Measurements from ENCODE around the gene ABCB4. TPM values are rescaled to one million over a fixed set of nuclear protein-coding genes. Genes with fewer than 3 reads are reported as not detected.

Gene ABCB4
- total RNA-seq, 1 experiment from 2014 or later, result 0.20 TPM

DNA sequence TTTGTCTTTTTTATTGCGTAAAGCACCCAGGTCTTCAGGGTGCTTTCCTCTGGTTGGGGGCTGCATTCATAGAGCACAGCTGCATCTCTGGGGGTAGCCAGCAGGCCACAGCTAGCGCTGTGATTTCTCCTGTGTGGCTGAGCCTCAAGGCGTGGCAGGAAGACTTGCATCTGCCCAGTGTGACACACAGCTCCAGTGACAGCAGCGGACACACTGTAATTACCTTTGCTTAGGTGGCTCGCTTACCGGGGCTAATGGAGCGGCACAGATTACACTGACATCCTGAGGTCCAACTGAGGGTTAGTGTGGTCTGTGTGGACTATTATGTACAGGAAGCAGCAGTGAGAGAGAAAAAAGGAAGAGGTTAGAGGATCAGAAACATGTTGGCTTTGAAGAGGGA, 27.1 kb downstream of the ABCB4 start:
- peak overlapping the region in 1 of 3 experiments; percentile 22; a peak in 1 of 7 replicates for H3K27ac Mint-ChIP-seq
- no CpG with 5 or more reads among the region's 7 CpGs for WGBS (ENCODE audit: extremely low coverage, insufficient read length, low lambda C conversion rate)
- no peak overlapping the region for H3K9ac ChIP-seq (ENCODE audit: extremely low read depth, insufficient read length, low read length)

More for the DNA sequence above, 27.1 kb downstream of the ABCB4 start:
- Histone ChIP-seq H3K4me2 (ENCODE audit: insufficient read depth, insufficient read length, low read length) (no peak overlapping the region), H3K9me3 (ENCODE audit: control insufficient read depth, low read depth, low read length) (no peaks in the 10 kb centered on the region), H3K56ac (ENCODE audit: insufficient read length, low read depth, low read length) (no peak overlapping the region), H4K91ac (ENCODE audit: insufficient read length, low read depth, low read length) (no peak overlapping the region), H2BK5ac (ENCODE audit: insufficient read length, low read length) (no peak overlapping the region), H3K79me2 (ENCODE audit: insufficient read depth, low read length) (no peaks in the 10 kb centered on the region), H3K27me3 (ENCODE audit: insufficient read depth, low read length) (no peaks in the 10 kb centered on the region), H3T11ph (ENCODE audit: low read length) (no peak overlapping the region), H2BK20ac (ENCODE audit: low read depth, low read length, poor library complexity, severe bottlenecking) (no peak overlapping the region), H3K79me1 (ENCODE audit: insufficient read depth, low read depth, low read length, poor library complexity, severe bottlenecking) (no peaks in the 10 kb centered on the region), H3K27ac (ENCODE audit: insufficient read length, low read depth, low read length) (no peak overlapping the region), H3K23ac (ENCODE audit: insufficient read length, low read depth, low read length) (no peak overlapping the region), H2BK12ac (ENCODE audit: insufficient read length, low read depth, low read length) (no peak overlapping the region), H4K5ac (ENCODE audit: insufficient read length, low read depth, low read length) (no peak overlapping the region), H3K14ac (ENCODE audit: insufficient read depth, low read length) (no peak overlapping the region), H2AFZ (ENCODE audit: low read length) (no peak overlapping the region), H2AK5ac (ENCODE audit: insufficient read length, low read length) (no peak overlapping the region), H2BK15ac (ENCODE audit: low read depth, low read length) (no peak overlapping the region), H3K4ac (ENCODE audit: low read depth, low read length) (no peak overlapping the region), H2BK120ac (ENCODE audit: low read depth, low read length, poor library complexity, severe bottlenecking) (no peak overlapping the region), H3K23me2 (ENCODE audit: insufficient read length, low read depth, low read length, poor library complexity, severe bottlenecking) (no peaks in the 10 kb centered on the region), H4K8ac (replicated peaks; ENCODE audit: insufficient read length, low read depth, low read length) (no peak overlapping the region), H3K18ac (ENCODE audit: insufficient read length, low read depth, low read length) (no peak overlapping the region), H4K20me1 (ENCODE audit: control insufficient read depth, insufficient read depth, insufficient read length) (no peaks in the 10 kb centered on the region), H3K4me1 (ENCODE audit: insufficient read depth, low read length) (no peaks in the 10 kb centered on the region)
- TF ChIP-seq CTCF (conservative IDR thresholded peaks at IDR 0.05), result no peak
- Mint-ChIP-seq H3K27me3 (ENCODE audit: low read depth) (no peaks in the 10 kb centered on the region), H3K36me3 (ENCODE audit: insufficient read depth in 1 of 3, low read depth in 3 of 3) (no peaks in the 10 kb centered on the region), H3K9me3 (no peaks in the 10 kb centered on the region), H3K4me3 (no peak overlapping the region), H3K4me1 (peaks cover 8 to 10% of the 10 kb centered on the region in 2 experiments)
- no peak for DNase-seq
